DOHH2 (cell line): ENCODE data around the gene ARHGAP6.

Experiments
- H3F3A ChIP-seq: fragments of 200-600 bp; sonication (generic), shearing (Covaris generic); 2 replicates; pipeline ENCODE4 v1.6.0; 2016; ENCODE audit warnings: antibody characterized with exemption, mild to moderate bottlenecking; ENCODE audit not compliant: control insufficient read depth, insufficient read depth
- H3K27ac ChIP-seq: fragments of 200-600 bp; sonication (generic); 2 replicates; pipeline ENCODE4 v1.5.1; 2014; ENCODE audit warnings: low read depth, mild to moderate bottlenecking, low read length, moderate library complexity
- H3K27me3 ChIP-seq: fragments of 200-600 bp; sonication (generic); 2 replicates; pipeline ENCODE4 v1.6.1; 2014; ENCODE audit warnings: mild to moderate bottlenecking, low read length, mixed read lengths; ENCODE audit not compliant: control insufficient read depth
- H3K36me3 ChIP-seq: fragments of 200-600 bp; sonication (generic); 2 replicates; pipeline ENCODE4 v1.6.1; 2014; ENCODE audit warnings: mild to moderate bottlenecking, low read length, moderate library complexity, mixed read lengths; ENCODE audit not compliant: control insufficient read depth
- H3K4me1 ChIP-seq: fragments of 200-600 bp; sonication (generic); 2 replicates; pipeline ENCODE4 v1.6.1; 2014; ENCODE audit warnings: mild to moderate bottlenecking, low read length, mixed read lengths; ENCODE audit not compliant: control insufficient read depth
- H3K4me2 ChIP-seq: fragments of 200-600 bp; sonication (generic); 2 replicates; pipeline ENCODE4 v1.6.0; 2014; ENCODE audit warnings: mild to moderate bottlenecking, low read length, moderate library complexity
- H3K4me3 ChIP-seq: fragments of 200-600 bp; sonication (generic); 2 replicates; pipeline ENCODE4 v1.5.1; 2014; ENCODE audit warnings: mild to moderate bottlenecking, low read length, mixed read lengths
- H3K79me2 ChIP-seq: fragments of 200-600 bp; sonication (generic); 2 replicates; pipeline ENCODE4 v1.6.1; 2014; ENCODE audit warnings: mild to moderate bottlenecking, low read length, mixed read lengths; ENCODE audit not compliant: control insufficient read depth
- H3K9me2 ChIP-seq: fragments of 200-600 bp; sonication (generic); replicated peaks from 2 replicates; pipeline ENCODE4 v1.6.1; 2014; ENCODE audit warnings: mild to moderate bottlenecking, low read length, mixed read lengths; ENCODE audit not compliant: control insufficient read depth
- H3K9me3 ChIP-seq: fragments of 200-600 bp; sonication (generic); 2 replicates; pipeline ENCODE4 v1.6.1; 2014; ENCODE audit warnings: antibody characterized with exemption, low read length, mixed read lengths; ENCODE audit not compliant: control insufficient read depth, insufficient read depth
- H4K20me1 ChIP-seq: fragments of 200-600 bp; sonication (generic); 2 replicates; pipeline ENCODE4 v1.6.0; 2014; ENCODE audit warnings: low read depth, mild to moderate bottlenecking, antibody characterized with exemption, low read length, moderate library complexity; ENCODE audit not compliant: control insufficient read depth, insufficient read depth
- EZH2phosphoT487 ChIP-seq: fragments of 200-600 bp; sonication (generic); IDR thresholded peaks from 2 replicates; pipeline ENCODE4 v1.6.1; 2017; ENCODE audit warnings: borderline replicate concordance, mild to moderate bottlenecking, antibody characterized with exemption, low read length, moderate library complexity, mixed read lengths
- TF ChIP-seq, protein P1 (sequence below): fragments of 200-600 bp; sonication (generic); IDR thresholded peaks from one replicate; pipeline ENCODE4 v1.5.1; 2014; ENCODE audit warnings: antibody characterized with exemption, mild to moderate bottlenecking, low read depth, low read length; ENCODE audit not compliant: poor library complexity, severe bottlenecking

Gene ARHGAP6

DNA sequence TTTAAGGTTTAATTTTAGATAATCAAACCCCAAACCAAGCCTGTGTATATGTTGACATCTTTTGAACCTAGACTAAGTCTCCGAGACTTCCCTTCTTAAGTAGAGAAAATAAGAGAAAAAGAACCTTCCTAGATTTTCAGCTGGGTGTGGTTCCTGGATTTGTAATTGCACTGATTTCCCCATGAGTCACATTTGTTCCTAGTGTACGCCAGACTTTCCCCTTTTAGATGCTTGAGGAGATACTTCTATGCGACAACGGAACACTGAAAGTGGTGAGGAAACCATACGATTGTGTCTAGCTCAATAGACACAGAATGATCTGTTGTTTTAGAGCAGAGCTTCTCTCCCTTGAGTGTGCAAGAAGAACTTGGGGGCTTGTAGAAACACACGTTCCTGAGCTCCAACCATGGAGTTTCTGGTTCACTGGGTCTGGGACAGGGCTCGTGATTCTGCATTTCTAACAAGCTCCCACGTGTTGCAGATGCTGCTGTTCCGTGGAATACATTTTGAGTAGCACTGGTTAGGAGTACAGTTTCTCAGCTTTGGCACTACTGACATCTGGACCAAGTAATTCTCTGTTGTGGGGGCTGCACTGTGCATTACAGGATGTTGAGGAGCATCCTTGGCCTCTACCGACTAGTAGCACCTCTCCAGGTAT is 285.4 kb downstream of the ARHGAP6 start:
- H3K4me3 ChIP-seq, result no peak overlapping the region
- H3K79me2 ChIP-seq, result no peaks in the 10 kb centered on the region
- TF ChIP-seq, protein P1, sequence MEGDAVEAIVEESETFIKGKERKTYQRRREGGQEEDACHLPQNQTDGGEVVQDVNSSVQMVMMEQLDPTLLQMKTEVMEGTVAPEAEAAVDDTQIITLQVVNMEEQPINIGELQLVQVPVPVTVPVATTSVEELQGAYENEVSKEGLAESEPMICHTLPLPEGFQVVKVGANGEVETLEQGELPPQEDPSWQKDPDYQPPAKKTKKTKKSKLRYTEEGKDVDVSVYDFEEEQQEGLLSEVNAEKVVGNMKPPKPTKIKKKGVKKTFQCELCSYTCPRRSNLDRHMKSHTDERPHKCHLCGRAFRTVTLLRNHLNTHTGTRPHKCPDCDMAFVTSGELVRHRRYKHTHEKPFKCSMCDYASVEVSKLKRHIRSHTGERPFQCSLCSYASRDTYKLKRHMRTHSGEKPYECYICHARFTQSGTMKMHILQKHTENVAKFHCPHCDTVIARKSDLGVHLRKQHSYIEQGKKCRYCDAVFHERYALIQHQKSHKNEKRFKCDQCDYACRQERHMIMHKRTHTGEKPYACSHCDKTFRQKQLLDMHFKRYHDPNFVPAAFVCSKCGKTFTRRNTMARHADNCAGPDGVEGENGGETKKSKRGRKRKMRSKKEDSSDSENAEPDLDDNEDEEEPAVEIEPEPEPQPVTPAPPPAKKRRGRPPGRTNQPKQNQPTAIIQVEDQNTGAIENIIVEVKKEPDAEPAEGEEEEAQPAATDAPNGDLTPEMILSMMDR, result no peak
- TF ChIP-seq EZH2phosphoT487, result no peak
- no peaks in the 10 kb centered on the region for H3K27me3 ChIP-seq
- H3K4me2 ChIP-seq, result no peak overlapping the region
- H3F3A ChIP-seq, result no peaks in the 10 kb centered on the region
- H3K27ac ChIP-seq, result no peak overlapping the region
- no peaks in the 10 kb centered on the region for H3K9me3 ChIP-seq
- H3K9me2 ChIP-seq, result no peaks in the 10 kb centered on the region
- H3K36me3 ChIP-seq, result no peaks in the 10 kb centered on the region
- H4K20me1 ChIP-seq, result no peaks in the 10 kb centered on the region
- peaks cover 8% of the 10 kb centered on the region for H3K4me1 ChIP-seq

DNA sequence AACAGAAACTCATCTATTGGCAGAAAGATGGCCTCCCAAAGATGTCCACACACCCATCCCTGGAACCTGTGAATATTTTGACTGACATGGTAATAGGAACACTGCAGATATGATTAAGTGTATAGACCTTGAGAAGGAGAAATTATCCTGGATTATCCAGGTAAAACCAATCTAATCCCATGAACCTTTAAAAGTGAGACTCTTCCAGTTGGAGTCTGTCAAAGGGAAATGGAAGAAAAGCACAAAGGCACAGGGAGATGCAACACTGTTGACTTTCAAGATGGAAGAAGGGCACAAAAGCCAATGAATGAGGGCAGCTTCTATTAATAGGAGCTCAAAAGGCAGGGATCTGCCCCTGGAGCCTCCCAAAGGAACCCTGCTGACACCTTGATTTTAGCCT is 289.6 kb downstream of the ARHGAP6 start:
- H3K36me3 ChIP-seq, result no peaks in the 10 kb centered on the region
- no peaks in the 10 kb centered on the region for H3K9me2 ChIP-seq
- TF ChIP-seq, protein P1, result no peak
- no peak for TF ChIP-seq EZH2phosphoT487
- H3K27me3 ChIP-seq, result no peaks in the 10 kb centered on the region
- no peak overlapping the region for H3K4me2 ChIP-seq
- H3K4me1 ChIP-seq, result peaks cover 11% of the 10 kb centered on the region
- no peaks in the 10 kb centered on the region for H4K20me1 ChIP-seq
- H3K9me3 ChIP-seq, result no peaks in the 10 kb centered on the region
- H3K79me2 ChIP-seq, result no peaks in the 10 kb centered on the region
- H3K27ac ChIP-seq, result no peak overlapping the region
- H3K4me3 ChIP-seq, result no peak overlapping the region
- no peaks in the 10 kb centered on the region for H3F3A ChIP-seq

DNA sequence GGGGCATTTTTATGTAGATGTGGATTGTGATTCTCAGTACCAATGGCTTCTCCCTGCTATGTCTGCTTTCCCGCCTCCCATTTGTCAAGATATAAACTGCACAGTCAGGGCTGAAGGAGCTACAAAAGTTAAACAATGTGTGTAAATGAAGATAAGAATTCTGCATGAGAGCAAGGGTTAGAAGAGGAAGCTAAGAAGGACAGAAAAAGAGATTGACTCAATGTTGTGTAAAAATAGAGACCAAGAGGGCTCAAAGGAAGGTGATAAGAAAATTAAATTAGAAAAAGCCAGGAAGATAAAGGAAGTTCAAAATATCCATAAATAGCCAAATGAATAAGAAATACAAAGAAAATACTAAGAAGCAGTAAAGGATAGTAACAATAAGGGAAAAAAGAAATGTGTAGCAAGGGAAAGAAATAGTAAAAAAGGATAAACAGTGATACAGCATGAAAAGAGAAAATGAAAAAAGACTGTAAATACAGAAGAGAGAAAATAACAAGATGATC is 290.1 kb downstream of the ARHGAP6 start:
- peaks cover 11% of the 10 kb centered on the region for H3K4me1 ChIP-seq
- no peak overlapping the region for H3K4me3 ChIP-seq
- no peaks in the 10 kb centered on the region for H3K9me3 ChIP-seq
- H3F3A ChIP-seq, result no peaks in the 10 kb centered on the region
- H3K9me2 ChIP-seq, result no peaks in the 10 kb centered on the region
- no peak overlapping the region for H3K27ac ChIP-seq
- H4K20me1 ChIP-seq, result no peaks in the 10 kb centered on the region
- 0 out of 2 replicates have a peak overlapping the region, but pooled peaks have one; percentile 8 for H3K4me2 ChIP-seq
- H3K36me3 ChIP-seq, result no peaks in the 10 kb centered on the region
- no peaks in the 10 kb centered on the region for H3K79me2 ChIP-seq
- TF ChIP-seq EZH2phosphoT487, result no peak
- TF ChIP-seq, protein P1, result no peak
- no peaks in the 10 kb centered on the region for H3K27me3 ChIP-seq
